Measurements from ENCODE around the gene NOS1AP.

DNA sequence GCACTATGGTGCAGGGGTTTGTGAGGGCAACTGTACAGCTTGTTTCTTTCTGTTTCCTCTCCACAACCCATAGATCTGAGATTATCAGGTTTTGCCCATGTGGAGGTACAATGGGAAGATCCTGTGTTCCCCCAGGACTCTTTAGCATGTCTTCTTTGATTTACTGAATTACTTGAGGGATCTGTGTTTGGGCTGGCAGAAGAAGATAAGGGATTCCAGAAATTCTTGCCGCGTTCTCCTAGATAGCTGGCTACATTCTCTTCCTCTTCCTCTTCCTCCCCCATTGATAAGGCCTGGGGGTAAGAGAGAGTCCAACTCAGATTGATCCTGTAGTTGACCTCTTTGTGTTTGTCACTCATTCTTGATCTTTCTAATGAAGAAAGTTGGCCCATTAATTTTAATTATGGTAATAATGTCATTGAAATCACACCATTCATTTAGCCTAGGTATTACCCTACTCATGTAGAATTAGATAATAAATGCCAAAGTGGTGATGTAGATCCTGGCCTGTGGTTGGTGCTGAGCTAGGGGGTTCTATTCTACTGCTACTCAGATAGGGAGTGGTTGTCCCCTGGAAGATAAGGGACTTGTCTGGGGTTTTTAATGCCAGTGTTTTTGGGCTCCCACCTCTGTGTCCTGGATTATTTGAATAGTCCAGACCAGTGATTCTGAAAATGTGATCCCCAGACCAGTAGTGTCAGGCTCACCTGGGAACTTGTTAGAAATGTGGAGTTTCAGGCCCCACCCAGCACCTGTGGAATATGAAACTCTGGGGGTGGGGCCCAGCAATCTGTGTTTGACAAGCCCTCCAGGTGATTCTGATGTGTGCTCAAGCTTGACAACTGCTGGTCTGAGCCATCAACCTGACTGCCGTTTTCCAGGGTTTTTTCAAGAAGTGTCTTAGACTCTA, 122.2 kb downstream of the NOS1AP start:
- no peak for TF ChIP-seq HDGF (IDR thresholded peaks at IDR 0.05; ENCODE audit: borderline replicate concordance)
- TF ChIP-seq SUZ12 (IDR thresholded peaks at IDR 0.05): no peak
- no peak for TF ChIP-seq ARNT (IDR thresholded peaks at IDR 0.05)
- TF ChIP-seq BHLHE40 (IDR thresholded peaks at IDR 0.05; ENCODE audit: borderline replicate concordance): no peak
- TF ChIP-seq FOXK2 (IDR thresholded peaks at IDR 0.05): no peak
- no peak for TF ChIP-seq L3MBTL2 (conservative IDR thresholded peaks at IDR 0.05)
